DND-41 (cell line): ENCODE measurements around the gene ATXN7.

ENCODE experiments used
- ATAC-seq: fragments of 200-7000 bp; cut with Tn5 transposase; 3 replicates; pipeline ENCODE4 v1.9.1; 2021; ENCODE audit warnings: low read depth; ENCODE audit not compliant: insufficient read depth
- DNase-seq: peaks from one replicate; pipeline ENCODE4 v3.0.0-alpha.2; 2020
- H2AFZ ChIP-seq: 2 replicates; pipeline ENCODE4 v1.6.0; 2012; ENCODE audit warnings: low read depth, low read length
- H3K27ac ChIP-seq: 2 replicates; pipeline ENCODE4 v1.5.1; 2012; ENCODE audit warnings: low read length, inconsistent platforms
- H3K27me3 ChIP-seq: fragments of 200-600 bp; sonication (generic); 2 replicates; pipeline ENCODE4 v1.6.0; 2012; ENCODE audit warnings: low read length, mild to moderate bottlenecking, inconsistent platforms; ENCODE audit not compliant: insufficient read depth, poor library complexity
- H3K36me3 ChIP-seq: 2 replicates; pipeline ENCODE4 v1.5.1; 2012; ENCODE audit warnings: low read length, inconsistent platforms; ENCODE audit not compliant: insufficient read depth
- H3K4me1 ChIP-seq: 2 replicates; pipeline ENCODE4 v1.5.1; 2012; ENCODE audit warnings: mild to moderate bottlenecking, low read length; ENCODE audit not compliant: insufficient read depth
- H3K4me2 ChIP-seq: 2 replicates; pipeline ENCODE4 v1.6.0; 2012; ENCODE audit warnings: mild to moderate bottlenecking, moderate library complexity, low read length, inconsistent platforms; ENCODE audit not compliant: insufficient read depth
- H3K4me3 ChIP-seq, 2 experiments: fragments of 200-600 bp in 1 of 2; shearing (Covaris generic) in 1 of 2; 2 replicates each; pipeline ENCODE4 v1.5.1; 2012 to 2016; ENCODE audit warnings: inconsistent platforms in 2 of 2, low read length in 2 of 2, mild to moderate bottlenecking in 2 of 2, low read depth in 1 of 2, moderate library complexity in 1 of 2
- H3K79me2 ChIP-seq: 2 replicates; pipeline ENCODE4 v1.6.0; 2012; ENCODE audit warnings: low read length, inconsistent platforms; ENCODE audit not compliant: insufficient read depth
- H3K9ac ChIP-seq: 2 replicates; pipeline ENCODE4 v1.6.0; 2012; ENCODE audit warnings: low read depth, mild to moderate bottlenecking, inconsistent platforms, low read length, moderate library complexity
- H3K9me3 ChIP-seq: 2 replicates; pipeline ENCODE4 v1.5.1; 2012; ENCODE audit warnings: low read length, moderate library complexity, mild to moderate bottlenecking, inconsistent platforms; ENCODE audit not compliant: insufficient read depth, severe bottlenecking
- H4K20me1 ChIP-seq: 2 replicates; pipeline ENCODE4 v1.6.0; 2012; ENCODE audit warnings: low read length; ENCODE audit not compliant: insufficient read depth
- EZH2 ChIP-seq: IDR thresholded peaks from 3 replicates; pipeline ENCODE4 v1.6.1; 2012; ENCODE audit warnings: borderline replicate concordance, low read depth, mild to moderate bottlenecking, moderate library complexity, low read length, inconsistent platforms; ENCODE audit not compliant: severe bottlenecking
- TF ChIP-seq, protein P1 (sequence below): IDR thresholded peaks from 2 replicates; pipeline ENCODE4 v1.5.1; 2012; ENCODE audit warnings: borderline replicate concordance, low read length, moderate library complexity, mild to moderate bottlenecking; ENCODE audit not compliant: poor library complexity, severe bottlenecking; ENCODE audit errors: extremely low read depth

Gene ATXN7

GRCh38 chr3:64008017-64008416, 144.3 kb downstream of the ATXN7 start:
- Histone ChIP-seq H3K4me1 (no peaks in the 10 kb centered on the region), H4K20me1 (peaks cover 11% of the 10 kb centered on the region; the same call in 1 of the 2 replicates), H3K36me3 (peaks cover 97% of the 10 kb centered on the region), H3K9me3 (no peaks in the 10 kb centered on the region), H3K4me3 (no peak overlapping the region), H3K4me2 (no peak overlapping the region), H2AFZ (no peak overlapping the region), H3K27me3 (no peaks in the 10 kb centered on the region), H3K9ac (no peak overlapping the region), H3K79me2 (peaks cover 21% of the 10 kb centered on the region), H3K27ac (no peak overlapping the region)
- TF ChIP-seq EZH2: no peak
- TF ChIP-seq, protein P1, sequence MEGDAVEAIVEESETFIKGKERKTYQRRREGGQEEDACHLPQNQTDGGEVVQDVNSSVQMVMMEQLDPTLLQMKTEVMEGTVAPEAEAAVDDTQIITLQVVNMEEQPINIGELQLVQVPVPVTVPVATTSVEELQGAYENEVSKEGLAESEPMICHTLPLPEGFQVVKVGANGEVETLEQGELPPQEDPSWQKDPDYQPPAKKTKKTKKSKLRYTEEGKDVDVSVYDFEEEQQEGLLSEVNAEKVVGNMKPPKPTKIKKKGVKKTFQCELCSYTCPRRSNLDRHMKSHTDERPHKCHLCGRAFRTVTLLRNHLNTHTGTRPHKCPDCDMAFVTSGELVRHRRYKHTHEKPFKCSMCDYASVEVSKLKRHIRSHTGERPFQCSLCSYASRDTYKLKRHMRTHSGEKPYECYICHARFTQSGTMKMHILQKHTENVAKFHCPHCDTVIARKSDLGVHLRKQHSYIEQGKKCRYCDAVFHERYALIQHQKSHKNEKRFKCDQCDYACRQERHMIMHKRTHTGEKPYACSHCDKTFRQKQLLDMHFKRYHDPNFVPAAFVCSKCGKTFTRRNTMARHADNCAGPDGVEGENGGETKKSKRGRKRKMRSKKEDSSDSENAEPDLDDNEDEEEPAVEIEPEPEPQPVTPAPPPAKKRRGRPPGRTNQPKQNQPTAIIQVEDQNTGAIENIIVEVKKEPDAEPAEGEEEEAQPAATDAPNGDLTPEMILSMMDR: no peak
- ATAC-seq (no peak), DNase-seq (no peak)

DNA sequence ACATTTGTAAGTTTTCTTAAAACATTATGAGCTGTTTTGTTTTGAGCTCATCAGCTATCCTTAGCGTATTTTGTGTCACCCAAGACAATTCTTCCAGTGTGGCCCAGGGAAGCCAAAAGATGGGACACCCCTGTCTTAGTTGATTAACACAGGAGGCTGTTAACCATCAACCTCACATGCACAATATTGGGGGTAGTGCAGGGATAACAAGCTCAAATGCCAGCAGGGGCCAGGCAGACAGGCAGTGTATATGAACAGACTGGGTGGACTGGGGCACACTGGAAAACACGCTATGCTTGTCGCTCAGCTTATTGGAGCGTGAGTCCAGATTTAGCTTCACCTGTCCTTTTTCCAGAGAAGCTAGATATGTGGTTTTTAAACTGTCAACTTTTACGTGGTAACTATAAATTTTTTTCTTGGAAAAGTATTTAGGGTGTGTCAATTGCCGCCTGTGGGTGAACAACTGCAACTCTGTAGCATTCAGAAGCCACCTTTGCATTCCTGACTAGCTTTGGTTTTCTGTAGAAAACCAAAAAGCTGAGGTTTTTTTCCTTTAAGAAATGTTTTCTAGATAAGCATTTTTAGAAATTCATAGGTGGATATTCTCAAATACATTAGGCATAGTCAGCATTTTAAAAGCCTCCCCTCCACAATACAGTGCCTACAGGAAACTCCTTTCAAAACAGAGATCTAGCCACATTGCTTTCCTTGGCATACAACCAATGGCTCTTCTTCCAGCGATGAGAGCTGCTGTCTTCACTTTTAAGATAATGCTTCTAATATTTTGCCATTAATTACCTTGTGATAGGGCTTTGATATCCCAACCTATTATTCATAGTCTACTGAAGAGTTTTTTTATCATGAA, 145.1 kb downstream of the ATXN7 start:
- Histone ChIP-seq H3K9ac (no peak overlapping the region), H3K4me1 (no peaks in the 10 kb centered on the region), H3K27ac (no peak overlapping the region), H3K4me2 (no peak overlapping the region), H3K4me3 (no peak overlapping the region), H4K20me1 (peaks cover 13% of the 10 kb centered on the region; the same call in 1 of the 2 replicates), H3K79me2 (peaks cover 23% of the 10 kb centered on the region), H3K9me3 (no peaks in the 10 kb centered on the region), H3K36me3 (peaks cover 99% of the 10 kb centered on the region), H2AFZ (no peak overlapping the region), H3K27me3 (no peaks in the 10 kb centered on the region)
- no peak; the same call in 2 of the 3 replicates for ATAC-seq
- DNase-seq: no peak
- TF ChIP-seq, protein P1: no peak
- no peak for TF ChIP-seq EZH2

GRCh38 chr3:64009528-64009927, 145.9 kb downstream of the ATXN7 start:
- no peak overlapping the region for H3K4me3 ChIP-seq

More at GRCh38 chr3:64009528-64009927, 145.9 kb downstream of the ATXN7 start:
- H4K20me1 ChIP-seq: peaks cover 17% of the 10 kb centered on the region; the same call in 1 of the 2 replicates
- ATAC-seq: no peak
- H3K9ac ChIP-seq: no peak overlapping the region
- H3K27me3 ChIP-seq: no peaks in the 10 kb centered on the region
- peaks cover 99% of the 10 kb centered on the region for H3K36me3 ChIP-seq
- DNase-seq: no peak
- H3K9me3 ChIP-seq: no peaks in the 10 kb centered on the region
- H3K4me1 ChIP-seq: no peaks in the 10 kb centered on the region
- H3K4me2 ChIP-seq: no peak overlapping the region
- no peak for TF ChIP-seq EZH2
- TF ChIP-seq, protein P1: no peak
- no peak overlapping the region for H3K27ac ChIP-seq
- H2AFZ ChIP-seq: no peak overlapping the region
- H3K79me2 ChIP-seq: peaks cover 28% of the 10 kb centered on the region
